Astrocyte (in vitro differentiated cells and primary cell): ENCODE measurements around the gene MYL12A. TPM values are rescaled to one million over a fixed set of nuclear protein-coding genes. Genes with fewer than 3 reads are reported as not detected.

Experiments
- DNase-seq: peaks from one replicate; pipeline ENCODE4 v3.0.0-alpha.2; 2010; ENCODE audit warnings: low read depth
- FAIRE-seq: peaks from 2 replicates; lab custom pipeline; 2011; peaks lifted over from hg19 to GRCh38; lab: Jason Lieb, UNC
- H2AFZ ChIP-seq: 2 replicates; pipeline ENCODE4 v1.6.0; 2012; ENCODE audit warnings: low read depth, low read length, inconsistent platforms
- H3K27ac ChIP-seq: 2 replicates; pipeline ENCODE4 v1.5.1; 2011; ENCODE audit warnings: low read depth, low read length, inconsistent platforms
- H3K27me3 ChIP-seq: 2 replicates; pipeline ENCODE4 v1.6.0; 2011; ENCODE audit warnings: low read length, inconsistent platforms; ENCODE audit not compliant: insufficient read depth
- H3K36me3 ChIP-seq: 2 replicates; pipeline ENCODE4 v1.5.1; 2011; ENCODE audit warnings: low read length, inconsistent platforms; ENCODE audit not compliant: insufficient read depth
- H3K4me1 ChIP-seq: 2 replicates; pipeline ENCODE4 v1.5.1; 2011; ENCODE audit warnings: low read length, inconsistent platforms; ENCODE audit not compliant: insufficient read depth
- H3K4me2 ChIP-seq: 2 replicates; pipeline ENCODE4 v1.6.0; 2012; ENCODE audit warnings: low read length, inconsistent platforms
- H3K4me3 ChIP-seq: 2 replicates; pipeline ENCODE4 v1.5.1; 2011; ENCODE audit warnings: low read depth, mild to moderate bottlenecking, low read length, inconsistent platforms; ENCODE audit not compliant: insufficient read depth
- H3K79me2 ChIP-seq: 2 replicates; pipeline ENCODE4 v1.6.0; 2012; ENCODE audit warnings: mild to moderate bottlenecking, low read length, inconsistent platforms; ENCODE audit not compliant: insufficient read depth
- H3K9ac ChIP-seq: 2 replicates; pipeline ENCODE4 v1.6.0; 2012; ENCODE audit warnings: mild to moderate bottlenecking, low read length, inconsistent platforms
- H3K9me3 ChIP-seq: 2 replicates; pipeline ENCODE4 v1.5.1; 2012; ENCODE audit warnings: low read depth, mild to moderate bottlenecking, low read length, inconsistent platforms; ENCODE audit not compliant: insufficient read depth
- H4K20me1 ChIP-seq: 2 replicates; pipeline ENCODE4 v1.6.0; 2012; ENCODE audit warnings: low read length, inconsistent platforms; ENCODE audit not compliant: insufficient read depth
- H3K27ac Mint-ChIP-seq: one replicate; pipeline ENCODE4 v1.8.0; 2021; ENCODE audit warnings: mild to moderate bottlenecking, mixed read lengths; ENCODE audit not compliant: unreplicated experiment
- H3K27me3 Mint-ChIP-seq: one replicate; pipeline ENCODE4 v1.8.0; 2021; ENCODE audit warnings: low read depth, mixed read lengths; ENCODE audit not compliant: unreplicated experiment
- H3K36me3 Mint-ChIP-seq: one replicate; pipeline ENCODE4 v1.8.0; 2021; ENCODE audit warnings: low read depth, mixed read lengths; ENCODE audit not compliant: unreplicated experiment
- H3K4me1 Mint-ChIP-seq: one replicate; pipeline ENCODE4 v1.8.0; 2021; ENCODE audit warnings: low read depth, mixed read lengths; ENCODE audit not compliant: unreplicated experiment
- H3K4me3 Mint-ChIP-seq: one replicate; pipeline ENCODE4 v1.8.0; 2021; ENCODE audit warnings: mild to moderate bottlenecking, moderate library complexity, mixed read lengths; ENCODE audit not compliant: unreplicated experiment
- H3K9me3 Mint-ChIP-seq: one replicate; pipeline ENCODE4 v1.8.0; 2021; ENCODE audit warnings: mild to moderate bottlenecking, mixed read lengths; ENCODE audit not compliant: unreplicated experiment
- EZH2 ChIP-seq: IDR thresholded peaks from 2 replicates; pipeline ENCODE4 v1.6.1; 2012; ENCODE audit warnings: mild to moderate bottlenecking, low read length, inconsistent platforms; ENCODE audit not compliant: insufficient read depth
- total RNA-seq: library from RNA; stranded (reverse); gene quantifications from 2 replicates; pipeline ENCODE4 v1.2.1, GENCODE V29; 2021
- TF ChIP-seq, protein P1 (sequence below): IDR thresholded peaks from 2 replicates; pipeline ENCODE4 v1.5.1; 2011; ENCODE audit warnings: low read depth, mild to moderate bottlenecking, inconsistent platforms, low read length, moderate library complexity; ENCODE audit not compliant: insufficient read depth

MYL12A gene
- total RNA-seq, 1 donor from 2014 or later: 682 TPM

DNA sequence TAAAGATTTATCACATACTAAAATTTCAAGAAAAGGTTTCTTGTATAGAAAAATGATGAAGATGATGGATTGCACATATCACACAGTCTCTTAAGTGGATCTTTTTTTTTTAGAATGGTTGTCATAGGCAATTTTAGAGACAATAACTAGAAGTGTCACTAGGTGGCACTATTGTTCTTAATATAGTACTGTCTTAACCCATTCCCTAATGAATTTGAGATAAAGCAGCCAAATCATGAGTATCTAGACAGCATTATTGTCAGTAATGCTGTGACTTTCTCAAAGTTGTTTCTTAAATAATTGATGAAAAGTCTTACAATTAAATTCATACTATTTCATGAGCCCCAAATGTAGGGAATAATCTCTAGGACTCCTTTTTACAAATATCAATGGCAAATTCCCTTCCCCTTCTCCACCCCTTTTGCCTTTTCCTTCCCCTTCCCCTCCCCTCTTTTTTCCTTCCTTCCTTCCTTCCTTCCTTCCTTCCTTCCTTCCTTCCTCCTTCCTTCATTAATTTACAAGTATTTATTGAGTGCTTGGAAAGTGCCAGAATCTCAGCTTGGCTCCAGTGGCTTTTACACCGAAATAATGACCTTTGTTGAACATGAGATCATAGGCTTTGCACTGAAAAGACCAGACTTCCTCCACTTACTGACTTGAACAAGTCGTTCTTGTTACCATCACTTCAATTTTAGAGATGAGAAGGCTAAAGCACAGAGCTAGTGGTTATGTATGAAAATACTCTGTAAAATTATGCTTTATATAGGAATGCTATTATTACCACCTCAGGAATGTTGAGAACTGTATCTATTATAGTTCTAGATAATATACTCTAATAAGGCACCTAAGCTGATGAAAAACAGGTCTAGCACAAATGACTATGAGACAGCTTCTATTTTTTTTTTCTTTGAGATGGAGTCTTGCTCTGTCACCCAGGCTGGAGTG, 34.1 kb downstream of the MYL12A start:
- H3K4me3 ChIP-seq: no peak overlapping the region
- H3K4me1 Mint-ChIP-seq: peaks cover 10% of the 10 kb centered on the region
- H2AFZ ChIP-seq: no peak overlapping the region
- peaks cover 14% of the 10 kb centered on the region for H3K36me3 Mint-ChIP-seq
- no peaks in the 10 kb centered on the region for H3K27me3 ChIP-seq
- H3K4me3 Mint-ChIP-seq: no peak overlapping the region
- peak; percentile 67 for DNase-seq
- H4K20me1 ChIP-seq: peaks cover 3% of the 10 kb centered on the region
- peaks cover 17% of the 10 kb centered on the region for H3K36me3 ChIP-seq
- H3K4me1 ChIP-seq: peaks cover 11% of the 10 kb centered on the region
- peak overlapping the region; percentile 70 for H3K27ac Mint-ChIP-seq
- FAIRE-seq: peak; percentile 58
- H3K9me3 ChIP-seq: no peaks in the 10 kb centered on the region
- peaks cover 3% of the 10 kb centered on the region for H3K79me2 ChIP-seq
- TF ChIP-seq EZH2: no peak
- TF ChIP-seq, protein P1, sequence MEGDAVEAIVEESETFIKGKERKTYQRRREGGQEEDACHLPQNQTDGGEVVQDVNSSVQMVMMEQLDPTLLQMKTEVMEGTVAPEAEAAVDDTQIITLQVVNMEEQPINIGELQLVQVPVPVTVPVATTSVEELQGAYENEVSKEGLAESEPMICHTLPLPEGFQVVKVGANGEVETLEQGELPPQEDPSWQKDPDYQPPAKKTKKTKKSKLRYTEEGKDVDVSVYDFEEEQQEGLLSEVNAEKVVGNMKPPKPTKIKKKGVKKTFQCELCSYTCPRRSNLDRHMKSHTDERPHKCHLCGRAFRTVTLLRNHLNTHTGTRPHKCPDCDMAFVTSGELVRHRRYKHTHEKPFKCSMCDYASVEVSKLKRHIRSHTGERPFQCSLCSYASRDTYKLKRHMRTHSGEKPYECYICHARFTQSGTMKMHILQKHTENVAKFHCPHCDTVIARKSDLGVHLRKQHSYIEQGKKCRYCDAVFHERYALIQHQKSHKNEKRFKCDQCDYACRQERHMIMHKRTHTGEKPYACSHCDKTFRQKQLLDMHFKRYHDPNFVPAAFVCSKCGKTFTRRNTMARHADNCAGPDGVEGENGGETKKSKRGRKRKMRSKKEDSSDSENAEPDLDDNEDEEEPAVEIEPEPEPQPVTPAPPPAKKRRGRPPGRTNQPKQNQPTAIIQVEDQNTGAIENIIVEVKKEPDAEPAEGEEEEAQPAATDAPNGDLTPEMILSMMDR: peak; percentile 60
- no peak overlapping the region for H3K4me2 ChIP-seq
- no peaks in the 10 kb centered on the region for H3K9me3 Mint-ChIP-seq
- peak overlapping the region; percentile 11 for H3K9ac ChIP-seq
- H3K27me3 Mint-ChIP-seq: no peaks in the 10 kb centered on the region
- no peak overlapping the region for H3K27ac ChIP-seq

DNA sequence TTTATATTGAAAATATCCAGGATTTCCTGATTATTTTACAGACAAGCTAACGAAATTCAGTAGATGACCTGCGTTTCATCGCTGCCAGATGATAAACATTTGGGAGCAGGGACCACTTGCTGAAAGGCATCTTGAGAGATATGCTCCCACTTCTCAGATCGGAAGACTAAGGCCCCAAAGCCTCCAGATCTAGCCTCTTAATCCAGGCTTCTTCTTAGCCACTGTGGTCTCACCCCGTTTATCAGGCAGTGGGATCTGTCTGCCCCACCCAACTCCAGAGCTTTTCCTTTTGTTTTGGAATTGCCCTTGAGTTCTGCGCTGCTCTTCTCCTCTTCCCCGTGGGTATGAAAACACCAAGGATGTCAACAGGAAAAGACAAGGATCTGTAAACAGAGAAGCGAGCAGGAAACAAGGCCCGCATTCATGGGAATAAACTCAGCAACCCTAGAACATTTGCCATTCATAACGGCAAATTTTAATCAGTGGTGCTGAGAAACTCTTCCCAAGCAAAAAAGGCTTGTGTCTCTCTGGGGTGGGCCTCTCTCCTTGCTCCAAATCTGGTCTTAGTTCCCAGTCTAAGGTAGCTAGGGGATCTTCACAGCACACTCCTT, 35.8 kb downstream of the MYL12A start:
- H3K27ac Mint-ChIP-seq: no peak overlapping the region
- H3K27me3 ChIP-seq: no peaks in the 10 kb centered on the region

More for the DNA sequence above, 35.8 kb downstream of the MYL12A start:
- H3K36me3 Mint-ChIP-seq: peaks cover 9% of the 10 kb centered on the region
- peaks cover 6% of the 10 kb centered on the region for H3K36me3 ChIP-seq
- H3K4me1 Mint-ChIP-seq: peaks cover 10% of the 10 kb centered on the region
- no peak for FAIRE-seq
- H3K4me1 ChIP-seq: peaks cover 11% of the 10 kb centered on the region
- no peak overlapping the region for H3K4me2 ChIP-seq
- no peaks in the 10 kb centered on the region for H4K20me1 ChIP-seq
- H2AFZ ChIP-seq: no peak overlapping the region
- no peak overlapping the region for H3K4me3 ChIP-seq
- peaks cover 2% of the 10 kb centered on the region for H3K9me3 Mint-ChIP-seq
- H3K27me3 Mint-ChIP-seq: no peaks in the 10 kb centered on the region
- H3K9me3 ChIP-seq: no peaks in the 10 kb centered on the region
- no peak overlapping the region for H3K27ac ChIP-seq
- H3K79me2 ChIP-seq: no peaks in the 10 kb centered on the region
- DNase-seq: no peak
- TF ChIP-seq, protein P1: no peak
- TF ChIP-seq EZH2: no peak
- no peak overlapping the region for H3K4me3 Mint-ChIP-seq
- no peak overlapping the region for H3K9ac ChIP-seq
